HG03103 (cell line): ENCODE measurements around the gene EPB41L4A.
"Not testable (repeated sequence)": the region's sequence is repeated elsewhere in the genome, so short reads cannot be mapped to it uniquely, and the experiment has no call there.

ENCODE experiments used
- ATAC-seq: cut with Tn5 transposase; IDR thresholded peaks from one replicate; pipeline ENCODE4 v1.9.1; 2021; ENCODE audit warnings: low read depth; ENCODE audit not compliant: unreplicated experiment

Gene EPB41L4A

DNA sequence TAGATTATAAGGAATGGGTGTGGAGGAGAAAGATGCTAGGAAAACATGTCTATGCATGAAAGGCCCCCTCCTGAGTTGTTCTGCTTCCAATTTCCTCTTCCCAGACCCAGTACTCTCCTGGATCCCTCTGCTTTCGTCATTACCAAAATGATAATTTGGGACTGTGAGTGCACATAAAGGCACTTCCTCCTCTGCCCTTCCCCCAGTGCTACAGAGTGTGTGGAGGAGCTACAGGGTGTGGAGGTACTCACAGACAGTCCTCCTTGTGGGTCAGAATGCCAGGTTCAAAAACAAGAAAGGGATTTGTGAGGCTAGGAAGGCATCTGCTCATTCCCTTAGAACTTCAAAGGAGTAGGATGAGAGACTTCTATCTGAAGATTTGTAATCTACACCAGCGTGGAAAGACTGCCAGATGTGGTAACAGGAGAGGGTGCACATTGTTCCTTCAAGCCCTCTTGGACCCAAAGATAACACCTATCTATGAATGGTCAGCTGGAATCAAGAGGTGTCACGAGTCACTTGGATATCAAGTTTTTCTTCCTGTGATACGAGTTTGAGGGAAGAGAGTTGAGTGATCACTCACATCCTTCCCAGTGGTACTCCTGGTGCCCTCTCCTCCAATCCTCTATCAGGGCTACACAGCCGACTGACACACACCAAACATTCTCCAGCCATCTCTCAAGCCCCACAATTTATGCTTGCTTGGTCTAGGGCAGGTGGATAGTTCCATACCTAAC is 201.1 kb downstream of the EPB41L4A start:
- ATAC-seq, result no peak

DNA sequence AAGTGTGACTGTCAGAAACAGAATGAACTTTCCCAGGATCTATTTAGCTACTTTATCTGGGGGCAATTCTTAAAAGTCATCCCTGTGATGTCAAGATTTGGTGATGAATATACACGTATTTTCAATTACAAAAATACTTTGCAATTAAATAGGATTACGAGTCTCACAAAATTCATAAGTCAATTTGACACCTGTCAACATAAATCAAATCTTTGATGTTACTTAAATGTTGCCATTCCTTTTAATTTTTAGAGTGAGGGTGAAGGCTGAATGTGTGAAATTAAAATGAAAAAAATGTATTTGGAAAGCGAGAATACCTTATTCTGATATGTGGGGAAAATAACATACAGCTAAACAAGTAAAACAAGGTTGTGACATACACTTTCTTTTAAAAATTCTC is 202.9 kb downstream of the EPB41L4A start:
- no peak for ATAC-seq

DNA sequence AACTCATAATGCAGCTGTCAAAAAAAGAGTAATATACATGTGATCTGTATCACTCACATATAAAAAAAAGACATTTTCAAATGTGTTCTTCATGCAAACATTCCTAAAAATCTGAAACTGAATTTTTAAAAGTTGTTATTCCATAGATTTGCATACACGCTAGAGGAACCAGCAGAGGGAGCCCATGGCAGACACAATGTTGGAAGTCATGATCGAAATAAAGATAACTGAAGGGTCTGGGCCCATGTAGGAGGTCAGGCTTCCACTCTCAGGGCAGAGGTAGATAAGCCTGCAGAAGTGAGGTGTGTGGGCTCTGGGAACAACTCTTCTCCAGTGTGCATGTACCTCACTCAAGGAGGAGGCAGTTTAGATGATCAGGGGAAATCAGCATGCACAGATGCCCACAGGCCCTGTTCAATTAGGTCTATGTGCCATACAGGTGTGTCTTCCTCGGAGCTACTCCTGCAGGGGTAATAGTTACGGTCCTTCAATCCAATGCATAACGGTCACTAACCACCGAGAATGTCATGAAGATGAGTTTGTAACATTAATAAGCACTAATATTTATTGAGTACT is 208.6 kb downstream of the EPB41L4A start:
- ATAC-seq, result no peak

DNA sequence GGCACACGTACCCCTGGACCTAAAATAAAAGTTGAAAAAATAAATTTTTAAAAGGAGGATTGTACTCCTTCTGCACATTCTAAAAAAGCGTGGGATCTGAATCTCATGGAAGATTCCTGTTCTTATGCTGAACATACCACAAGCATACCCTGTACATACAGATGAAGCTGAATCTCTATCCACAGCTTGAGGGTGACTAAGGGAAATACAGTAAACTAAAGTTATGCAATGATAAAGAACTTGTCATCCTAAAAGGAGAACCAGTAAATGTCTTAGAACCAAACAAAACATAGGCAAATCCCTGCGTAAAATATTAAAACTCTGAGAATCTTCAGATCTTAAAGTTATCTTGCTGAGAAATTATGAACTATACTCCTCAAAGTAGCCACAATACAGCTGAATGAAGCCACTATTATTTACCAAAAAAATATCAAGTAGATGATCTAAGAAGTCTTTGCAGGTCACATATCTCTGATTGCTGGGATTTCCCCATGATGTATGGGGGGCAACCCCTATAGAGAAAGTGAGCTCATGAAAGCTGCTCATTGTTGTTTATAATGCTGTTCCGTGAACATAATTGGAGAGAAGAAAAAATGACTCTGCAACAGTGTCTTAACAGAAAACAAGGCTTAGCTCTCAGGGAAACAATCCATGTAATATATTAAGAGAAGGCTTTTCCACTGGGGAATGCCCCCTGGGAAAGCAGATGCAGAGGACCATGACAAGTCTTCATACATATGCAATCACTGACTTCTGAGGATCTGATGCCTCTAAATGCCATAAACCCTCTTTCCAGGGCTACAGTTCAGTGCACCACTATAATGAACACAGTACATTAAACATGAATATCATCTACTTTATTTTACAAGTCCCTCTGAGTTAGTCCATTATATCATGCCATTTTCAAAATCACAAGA is 210.1 kb downstream of the EPB41L4A start:
- ATAC-seq, result no peak

DNA sequence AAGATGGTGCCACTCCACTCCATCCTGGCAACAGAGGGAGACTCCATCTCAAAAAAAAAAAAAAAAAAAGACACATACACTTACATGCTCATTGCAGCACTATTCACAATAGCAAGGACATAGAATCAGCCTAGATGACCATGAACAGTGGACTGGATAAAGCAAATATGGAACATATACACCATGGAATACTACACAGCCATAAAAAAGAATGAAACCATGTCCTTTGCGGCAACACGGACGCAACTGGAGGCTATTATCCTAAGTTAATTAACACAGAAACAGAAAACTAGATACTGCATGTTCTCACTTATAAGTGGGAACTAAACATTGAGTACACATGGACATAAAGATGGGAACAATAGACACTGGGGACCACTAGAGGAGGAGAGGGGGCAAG is 210.9 kb downstream of the EPB41L4A start:
- ATAC-seq, result not testable (repeated sequence)

DNA sequence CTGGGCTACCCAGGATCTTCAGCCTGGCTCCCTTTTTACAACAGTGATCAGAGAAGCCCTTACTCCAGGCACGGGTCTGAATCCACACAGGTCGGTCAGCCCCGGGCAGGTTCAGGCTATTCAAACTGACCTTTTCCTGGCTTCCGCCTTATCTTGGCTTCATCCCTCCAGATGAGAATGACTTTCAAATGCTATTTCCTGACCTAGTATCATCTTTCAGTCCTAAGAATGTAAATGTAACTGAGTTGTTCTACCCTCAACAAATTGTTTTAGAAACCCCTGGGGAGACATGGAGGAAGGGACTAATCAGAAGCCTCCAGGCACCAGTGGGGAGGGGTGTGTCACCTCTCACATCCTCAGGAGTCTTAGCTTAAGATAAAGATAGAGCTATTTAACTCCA is 213.2 kb downstream of the EPB41L4A start:
- ATAC-seq, result no peak

DNA sequence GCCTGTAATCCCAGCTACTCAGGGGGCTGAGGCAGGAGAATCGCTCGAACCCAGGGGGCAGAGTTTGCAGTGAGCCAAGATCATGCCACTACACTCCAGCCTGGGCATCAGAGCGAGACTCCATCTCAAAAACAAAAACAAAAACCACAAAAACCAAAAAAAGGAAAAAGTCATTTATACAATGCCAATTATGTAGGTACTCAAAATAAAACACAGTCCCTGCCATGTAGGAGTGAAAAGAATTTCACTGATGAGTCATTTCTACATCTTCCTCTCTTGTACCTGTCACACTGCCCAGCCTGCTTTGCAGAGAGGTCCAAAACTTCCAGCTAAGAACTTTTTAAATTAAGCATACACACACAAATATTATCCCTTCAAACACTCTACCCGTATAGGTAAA is 215.8 kb downstream of the EPB41L4A start:
- ATAC-seq, result peak; percentile 66

DNA sequence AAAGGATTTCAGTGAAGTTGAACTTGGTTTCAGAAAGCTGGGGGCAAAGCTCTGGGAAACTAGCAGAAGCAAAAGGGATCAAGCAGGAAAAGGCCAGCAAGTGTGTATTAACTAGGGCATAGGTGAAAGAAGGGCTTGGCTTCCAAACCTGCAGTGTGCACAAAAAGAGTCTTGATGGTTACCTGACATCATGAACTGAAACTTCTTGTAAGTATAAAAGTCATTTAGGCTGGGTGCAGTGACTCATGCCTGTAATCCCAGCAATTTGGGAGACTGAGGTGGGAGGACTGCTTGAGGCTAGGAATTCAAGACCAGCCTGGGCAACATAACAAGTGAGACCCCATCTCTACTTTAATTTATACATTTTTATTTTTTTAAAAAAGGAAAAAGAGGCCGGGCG is 216.4 kb downstream of the EPB41L4A start:
- ATAC-seq, result peak; percentile 46

DNA sequence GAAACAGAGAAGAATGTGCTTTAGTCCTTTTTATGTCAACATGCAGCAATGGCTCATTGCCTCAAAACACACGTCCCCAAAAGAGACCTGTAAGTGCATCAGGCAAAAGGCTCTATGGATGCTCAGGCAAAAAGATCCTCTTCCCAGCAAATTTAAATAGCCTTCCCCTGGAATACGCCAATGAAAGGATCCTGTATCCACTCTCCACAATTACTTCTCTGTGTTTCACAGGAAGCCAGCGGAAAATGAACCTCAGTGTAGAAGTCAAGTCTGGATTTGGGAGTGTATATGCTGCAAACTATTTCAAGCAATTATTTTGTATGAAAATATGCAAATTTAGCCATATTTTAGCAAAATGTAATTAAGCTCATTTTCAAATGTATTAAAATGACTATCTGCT is 217.9 kb downstream of the EPB41L4A start:
- no peak for ATAC-seq

DNA sequence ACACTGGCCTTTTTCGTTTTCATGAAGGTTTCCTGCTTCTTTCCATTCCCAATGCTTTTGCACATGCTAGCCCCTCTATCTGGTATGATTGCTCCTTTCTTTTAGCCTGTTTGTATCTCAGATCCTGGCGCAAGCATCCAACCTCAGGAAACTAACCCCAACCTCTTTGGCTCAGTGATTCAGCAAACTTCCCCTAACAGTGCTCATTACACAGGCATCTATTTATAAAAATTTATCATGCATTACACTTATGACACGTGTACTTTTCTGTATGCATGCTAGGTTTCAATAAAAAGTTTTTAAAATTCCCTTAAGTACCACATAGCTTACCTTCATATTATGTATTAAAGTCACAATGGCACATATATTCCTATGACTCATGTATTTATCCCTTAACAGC is 218.9 kb downstream of the EPB41L4A start:
- ATAC-seq, result no peak

DNA sequence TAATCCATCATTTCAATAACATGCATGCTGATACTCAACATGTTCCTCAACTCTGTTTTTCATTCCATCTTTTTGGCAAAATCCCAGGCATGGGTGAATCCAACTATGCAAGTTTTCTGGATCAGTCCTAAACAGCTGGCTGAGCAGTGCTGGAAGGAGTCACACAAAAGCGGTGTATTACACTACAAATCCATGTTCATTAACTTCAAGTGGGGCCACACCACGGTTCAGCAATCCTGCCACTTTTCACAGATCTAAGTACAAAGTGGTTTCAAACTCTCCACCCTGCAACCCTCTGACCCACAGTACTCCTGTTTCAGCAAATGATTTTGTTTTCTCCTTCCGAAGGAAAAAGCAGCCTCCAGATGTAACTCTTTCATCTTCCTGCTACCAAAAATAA is 222.5 kb downstream of the EPB41L4A start:
- ATAC-seq, result no peak

DNA sequence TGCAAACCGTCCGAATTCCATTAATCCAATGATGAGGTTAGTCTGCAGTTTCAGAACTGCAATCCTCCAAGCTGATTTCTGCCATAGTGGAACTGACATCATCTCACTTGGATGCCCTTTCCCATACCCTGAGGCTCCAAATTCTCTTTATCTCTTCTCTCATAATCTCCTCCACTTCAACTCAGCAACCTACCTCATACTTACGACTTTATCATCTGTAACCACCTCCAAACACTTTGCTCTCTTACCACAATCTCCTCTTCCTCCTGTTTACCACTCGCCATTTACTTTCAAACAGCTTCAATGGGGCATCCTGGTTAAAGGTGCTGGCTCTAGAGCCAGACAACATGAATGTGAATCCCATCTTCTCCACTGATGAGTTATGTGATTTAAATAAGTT is 223.2 kb downstream of the EPB41L4A start:
- ATAC-seq, result no peak

DNA sequence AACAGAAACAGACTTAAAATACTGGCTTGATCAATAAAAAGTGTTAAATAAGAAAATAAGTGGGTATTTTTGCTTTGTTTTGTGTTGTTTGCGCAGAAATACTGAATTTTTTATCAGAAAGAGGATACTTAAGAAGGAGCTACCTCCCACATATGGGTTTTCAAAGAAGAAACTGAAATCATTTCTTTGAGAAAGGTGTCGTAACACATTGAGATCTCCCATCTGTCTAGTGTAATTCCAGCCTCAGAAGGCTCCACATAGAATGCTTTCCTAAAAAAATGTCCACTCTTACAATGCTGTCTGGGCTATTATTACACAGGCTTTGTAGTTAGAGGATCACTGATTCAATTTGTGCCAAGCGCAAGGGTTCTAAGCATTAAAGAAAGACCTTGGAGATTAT is 226.2 kb downstream of the EPB41L4A start:
- ATAC-seq, result no peak

DNA sequence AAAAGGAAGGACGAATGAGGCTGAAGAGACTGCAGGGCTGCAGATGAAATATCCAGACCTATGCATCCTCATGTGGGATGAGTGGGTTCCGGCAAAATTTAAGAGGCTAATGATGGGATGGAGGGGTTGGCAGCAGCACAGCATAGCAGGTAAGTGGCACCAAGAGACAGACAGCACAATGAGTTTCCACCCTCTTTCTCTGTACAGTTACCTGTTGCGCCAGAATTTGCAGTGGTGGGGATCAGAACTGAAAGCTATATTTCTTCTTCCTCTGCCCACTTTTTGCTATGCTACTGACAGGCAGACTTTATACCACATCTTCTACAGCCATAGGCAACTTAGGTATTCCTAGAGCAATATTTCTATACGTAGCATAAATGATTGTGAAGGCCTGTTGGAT is 227.0 kb downstream of the EPB41L4A start:
- ATAC-seq, result no peak

DNA sequence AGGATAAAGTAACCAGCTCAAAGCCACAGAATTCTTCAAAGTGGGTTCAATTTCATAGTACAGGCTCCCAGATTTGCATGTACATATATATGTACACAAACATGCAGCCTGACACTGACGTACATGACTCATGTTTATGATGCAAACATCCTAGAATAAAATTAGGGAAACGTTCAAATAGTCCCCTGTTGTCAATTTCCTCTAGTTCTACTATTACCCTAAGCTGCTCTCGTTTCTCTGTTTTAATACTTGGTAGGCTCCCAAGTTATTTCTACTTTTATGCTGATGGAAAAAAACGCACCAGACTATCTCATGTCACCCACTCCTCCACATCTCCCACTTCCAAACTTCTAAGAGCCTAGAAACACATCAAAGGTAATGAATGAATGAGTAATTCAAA is 229.7 kb downstream of the EPB41L4A start:
- no peak for ATAC-seq

DNA sequence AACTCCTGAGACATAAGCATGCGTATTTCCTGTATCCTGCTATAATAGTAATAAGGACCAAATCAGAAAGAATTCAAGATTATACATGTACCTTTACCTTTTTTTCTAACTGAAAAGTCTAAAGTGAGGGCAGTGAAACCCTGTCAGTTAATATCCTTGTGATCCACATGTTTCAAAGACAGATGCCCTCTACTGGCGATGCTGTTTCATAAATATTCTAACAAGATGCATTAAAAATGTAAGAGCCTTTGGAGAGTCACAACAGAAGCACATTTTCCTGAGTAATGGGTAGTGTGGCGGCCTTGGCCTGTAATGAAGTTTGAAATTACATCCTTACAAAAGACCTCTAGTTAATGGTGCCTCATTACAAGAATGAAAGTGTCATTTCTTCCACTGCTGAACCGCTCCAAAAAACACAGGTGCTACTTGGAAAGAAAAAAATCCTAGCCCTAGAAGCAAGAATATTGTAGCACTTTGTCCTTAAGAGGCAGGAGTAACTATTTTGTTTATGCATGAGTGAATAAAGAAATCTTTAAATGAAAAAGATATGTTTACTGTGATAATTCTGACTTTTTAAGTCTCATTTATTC is 232.6 kb downstream of the EPB41L4A start:
- ATAC-seq, result no peak

DNA sequence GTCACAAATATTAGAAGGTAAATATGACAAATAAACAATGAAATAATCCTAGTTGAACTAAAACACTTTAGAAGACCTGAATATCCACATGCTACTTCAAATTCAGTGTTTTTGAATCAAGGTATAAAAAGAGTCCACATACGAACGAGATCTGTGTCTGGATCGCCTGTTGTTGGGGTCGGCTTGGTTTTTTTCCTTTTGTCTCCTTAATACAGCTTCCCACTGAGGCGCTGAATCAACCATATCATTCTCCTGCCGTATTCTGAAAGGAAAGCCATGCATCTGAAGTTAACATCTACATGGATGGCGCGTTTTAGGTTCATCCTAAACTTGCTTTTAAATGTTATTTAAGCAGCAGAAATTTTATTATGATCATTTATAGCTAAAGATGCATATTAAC is 235.2 kb downstream of the EPB41L4A start:
- ATAC-seq, result no peak

DNA sequence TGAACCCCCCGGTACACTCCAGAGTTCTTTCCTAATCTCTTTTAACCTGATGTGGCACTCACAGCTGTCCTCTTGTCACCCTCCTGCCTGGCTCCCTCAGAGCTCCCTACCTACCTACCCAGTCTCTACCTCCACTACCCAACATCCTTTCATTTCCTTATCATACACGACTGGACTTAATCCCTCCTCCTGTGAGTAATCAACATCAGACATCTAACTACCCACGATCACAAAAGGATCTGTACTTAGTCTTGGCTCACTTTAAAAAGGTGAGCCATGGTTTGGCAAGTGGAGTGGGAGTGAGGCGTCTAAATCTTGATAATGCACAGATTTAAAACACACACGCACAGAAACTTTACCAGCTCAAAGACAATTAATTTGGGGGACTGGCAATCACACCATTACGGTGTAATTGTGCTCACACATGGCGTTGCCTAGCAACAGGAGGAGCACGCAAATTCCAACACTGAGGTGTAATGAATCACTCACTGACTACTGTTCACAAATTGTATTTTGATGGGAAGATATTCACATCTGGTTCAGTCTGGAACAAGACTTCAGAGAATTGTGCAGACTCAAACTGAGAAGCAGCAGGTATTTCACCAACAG is 235.9 kb downstream of the EPB41L4A start:
- no peak for ATAC-seq

DNA sequence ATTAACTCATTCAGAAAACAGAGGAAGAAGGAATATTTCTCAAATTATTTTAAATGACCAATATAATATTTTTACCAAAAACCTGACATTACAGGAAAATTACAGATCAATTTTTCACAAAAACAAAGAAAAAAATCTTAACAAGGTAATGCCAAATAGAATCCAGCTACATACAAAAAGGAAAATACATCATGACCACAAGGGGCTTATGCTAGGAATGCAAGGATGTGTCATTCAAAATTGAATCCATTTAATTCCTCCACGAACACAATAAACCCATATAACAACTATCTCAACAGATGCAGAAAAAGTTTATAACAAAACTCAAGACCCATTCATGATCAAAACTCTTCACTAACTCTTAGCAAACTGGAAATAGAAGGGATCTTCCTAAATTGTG is 239.8 kb downstream of the EPB41L4A start:
- no peak for ATAC-seq

DNA sequence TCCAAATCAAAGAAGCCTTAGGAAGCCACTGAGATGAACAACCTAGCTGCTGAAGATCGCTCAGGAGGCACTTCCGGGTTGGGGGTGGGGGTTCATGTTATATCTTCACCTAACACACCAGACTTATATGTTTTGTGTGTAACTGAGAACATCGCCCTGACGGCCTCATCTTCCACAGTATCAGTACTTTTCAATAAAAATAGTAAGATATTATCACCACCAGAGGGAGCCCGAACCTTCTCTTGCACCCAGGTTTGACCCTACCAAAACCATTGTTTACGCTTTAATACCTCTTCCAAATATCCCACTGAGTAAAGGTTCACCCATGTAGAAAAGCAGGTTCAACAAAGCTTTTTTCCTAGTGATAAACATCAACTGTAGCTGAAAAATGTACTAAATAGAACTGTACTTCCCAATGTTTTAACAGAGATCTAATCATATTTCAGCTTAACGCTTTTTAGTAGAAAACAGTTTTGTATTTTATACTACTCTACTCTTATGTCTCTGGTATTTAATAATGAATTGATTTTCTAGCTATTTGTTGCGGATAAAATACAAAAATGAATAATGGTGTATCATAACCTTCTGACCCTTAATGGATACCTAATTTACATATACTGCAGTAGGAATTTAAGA is 244.0 kb downstream of the EPB41L4A start:
- peak; percentile 88 for ATAC-seq
